ENCODE results near the gene KRTAP9-6.

Gene KRTAP9-6

DNA sequence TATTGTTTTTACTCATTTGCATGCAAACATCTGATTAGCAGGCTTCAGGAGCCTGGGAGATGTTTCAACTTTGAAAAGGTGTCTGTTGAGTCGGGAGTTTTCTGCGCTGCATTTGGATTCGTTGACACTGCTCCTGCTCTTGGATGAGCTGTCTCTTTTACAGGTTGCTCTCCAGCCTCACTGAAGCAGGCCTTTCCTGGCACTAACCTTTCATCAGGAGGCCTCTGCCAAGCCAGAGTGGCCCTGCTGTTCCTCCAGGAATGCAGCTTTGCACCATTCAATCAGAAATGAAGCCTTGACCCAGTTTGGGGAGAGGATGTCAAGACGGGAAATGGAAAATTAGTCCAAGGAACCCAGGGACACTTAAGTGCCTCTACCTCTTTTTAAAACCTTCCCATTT lies 37.8 kb downstream of the KRTAP9-6 start:
- H3K4me3 ChIP-seq (replicated peaks in 1 of 2; ENCODE audit: low read depth in 2 of 2, low read length in 2 of 2) = no peak overlapping the region
- TF ChIP-seq, protein P1, sequence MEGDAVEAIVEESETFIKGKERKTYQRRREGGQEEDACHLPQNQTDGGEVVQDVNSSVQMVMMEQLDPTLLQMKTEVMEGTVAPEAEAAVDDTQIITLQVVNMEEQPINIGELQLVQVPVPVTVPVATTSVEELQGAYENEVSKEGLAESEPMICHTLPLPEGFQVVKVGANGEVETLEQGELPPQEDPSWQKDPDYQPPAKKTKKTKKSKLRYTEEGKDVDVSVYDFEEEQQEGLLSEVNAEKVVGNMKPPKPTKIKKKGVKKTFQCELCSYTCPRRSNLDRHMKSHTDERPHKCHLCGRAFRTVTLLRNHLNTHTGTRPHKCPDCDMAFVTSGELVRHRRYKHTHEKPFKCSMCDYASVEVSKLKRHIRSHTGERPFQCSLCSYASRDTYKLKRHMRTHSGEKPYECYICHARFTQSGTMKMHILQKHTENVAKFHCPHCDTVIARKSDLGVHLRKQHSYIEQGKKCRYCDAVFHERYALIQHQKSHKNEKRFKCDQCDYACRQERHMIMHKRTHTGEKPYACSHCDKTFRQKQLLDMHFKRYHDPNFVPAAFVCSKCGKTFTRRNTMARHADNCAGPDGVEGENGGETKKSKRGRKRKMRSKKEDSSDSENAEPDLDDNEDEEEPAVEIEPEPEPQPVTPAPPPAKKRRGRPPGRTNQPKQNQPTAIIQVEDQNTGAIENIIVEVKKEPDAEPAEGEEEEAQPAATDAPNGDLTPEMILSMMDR (IDR thresholded peaks at IDR 0.05; ENCODE audit: low read depth, low read length) = no peak

DNA sequence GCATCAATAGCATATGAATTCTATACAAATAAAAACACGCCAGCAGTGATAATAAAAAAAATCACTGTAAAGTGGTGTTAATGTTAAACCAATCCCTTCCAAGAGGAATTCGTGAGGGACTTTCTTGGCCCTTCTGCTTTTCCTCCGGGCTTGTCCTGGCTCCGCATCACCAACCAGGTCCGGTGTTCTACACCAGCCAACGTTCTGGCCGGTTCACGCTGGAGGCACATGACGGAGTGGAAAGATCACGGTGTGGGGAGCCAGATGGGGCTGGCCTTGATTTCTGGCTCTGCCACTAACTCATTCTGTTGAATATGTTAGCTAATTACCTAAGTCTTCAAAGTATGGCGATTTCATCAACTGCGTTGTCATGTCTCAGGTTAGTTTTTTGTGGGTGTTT lies 38.9 kb downstream of the KRTAP9-6 start:
- no peak overlapping the region for H3K4me3 ChIP-seq (replicated peaks in 1 of 2; ENCODE audit: low read depth in 2 of 2, low read length in 2 of 2)
- TF ChIP-seq, protein P1 (IDR thresholded peaks at IDR 0.05; ENCODE audit: low read depth, low read length) = no peak

More for the DNA sequence above, 37.8 kb downstream of the KRTAP9-6 start:
- no peak for DNase-seq (ENCODE audit: low read depth in 2 of 2)

DNA sequence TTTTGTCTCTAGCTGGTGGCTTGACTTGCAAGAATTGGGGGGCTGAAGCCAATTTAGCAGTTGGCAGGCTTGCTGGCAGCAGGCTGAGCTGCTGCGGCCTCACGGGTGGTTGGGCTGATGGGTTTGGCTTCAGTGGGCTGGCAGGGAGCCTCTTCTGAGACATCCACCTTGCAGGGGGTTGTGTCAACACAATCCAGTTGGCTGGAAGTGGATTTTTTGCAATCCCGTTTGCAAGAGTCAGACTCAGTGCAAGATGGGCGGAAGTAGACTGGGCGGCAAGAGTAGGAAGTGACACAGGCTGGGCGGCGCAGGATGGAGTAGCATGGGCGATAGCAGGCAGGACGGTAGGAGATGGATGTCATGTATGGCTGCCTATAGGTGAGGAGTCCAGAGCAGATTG lies 42.5 kb downstream of the KRTAP9-6 start:
- TF ChIP-seq, protein P1 (IDR thresholded peaks at IDR 0.05; ENCODE audit: low read depth, low read length) = no peak
- H3K4me3 ChIP-seq (replicated peaks in 1 of 2; ENCODE audit: low read depth in 2 of 2, low read length in 2 of 2) = no peak overlapping the region
- DNase-seq (ENCODE audit: low read depth in 2 of 2) = peak in 1 of 2 donors; percentile 15

More for the DNA sequence above, 38.9 kb downstream of the KRTAP9-6 start:
- no peak for DNase-seq (ENCODE audit: low read depth in 2 of 2)

- no peak for DNase-seq (ENCODE audit: low read depth in 2 of 2)
- H3K4me3 ChIP-seq (replicated peaks in 1 of 2; ENCODE audit: low read depth in 2 of 2, low read length in 2 of 2) = no peak overlapping the region
- TF ChIP-seq, protein P1 (IDR thresholded peaks at IDR 0.05; ENCODE audit: low read depth, low read length) = no peak
Measured at GRCh38 chr17:41308251-41308917, 43.2 kb downstream of the KRTAP9-6 start.

- TF ChIP-seq, protein P1 (IDR thresholded peaks at IDR 0.05; ENCODE audit: low read depth, low read length) = no peak
- no peak for DNase-seq (ENCODE audit: low read depth in 2 of 2)
- H3K4me3 ChIP-seq (replicated peaks in 1 of 2; ENCODE audit: low read depth in 2 of 2, low read length in 2 of 2) = no peak within 1 kb of the TSS
Measured at GRCh38 chr17:41308918-41309359, 43.8 kb downstream of the KRTAP9-6 start, which contains the start of gene KRTAP16-1. KRTAP16-1 (minus strand) TSS chr17:41309309; CDS start chr17:41309253, 56 bp downstream.

DNA sequence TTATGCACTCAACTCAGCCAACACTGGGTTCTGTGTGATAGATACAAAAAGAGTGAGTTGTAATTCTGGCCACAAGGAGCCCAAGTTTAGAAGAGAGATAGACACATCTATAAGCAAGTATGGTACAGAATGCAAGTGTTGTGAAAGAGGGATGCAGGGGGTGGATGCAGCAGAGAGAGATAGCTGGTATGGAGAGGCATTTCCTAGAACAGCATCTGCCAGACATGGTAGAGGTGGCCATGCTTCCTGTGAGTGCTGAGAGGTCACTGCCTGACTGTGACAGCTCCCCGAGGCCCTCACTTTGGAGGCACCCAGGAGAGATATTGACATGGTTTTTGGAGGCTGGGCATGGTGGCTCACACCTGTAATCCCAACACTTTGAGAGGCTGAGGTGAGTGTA lies 45.9 kb downstream of the KRTAP9-6 start:
- H3K4me3 ChIP-seq (replicated peaks in 1 of 2; ENCODE audit: low read depth in 2 of 2, low read length in 2 of 2) = no peak overlapping the region
- DNase-seq (ENCODE audit: low read depth in 2 of 2) = no peak
- TF ChIP-seq, protein P1 (IDR thresholded peaks at IDR 0.05; ENCODE audit: low read depth, low read length) = no peak
